Hepatic stellate cell (primary cell): Measurements from ENCODE around the gene PRKCQ.
A peak's percentile ranks its signal among the peaks of the same experiment; 100 is the strongest.

Experiments used
- DNase-seq: peaks from one replicate; pipeline ENCODE4 v3.0.0; 2011; ENCODE audit warnings: low spot score

Gene PRKCQ

GRCh38 chr10:6405713-6406112, 174.4 kb downstream of the PRKCQ start:
- no peak for DNase-seq

GRCh38 chr10:6404127-6405072, 175.7 kb downstream of the PRKCQ start:
- no peak for DNase-seq

GRCh38 chr10:6402960-6403359, 177.1 kb downstream of the PRKCQ start:
- DNase-seq: no peak

GRCh38 chr10:6402349-6402709, 177.7 kb downstream of the PRKCQ start:
- no peak for DNase-seq

GRCh38 chr10:6401558-6402348, 178.3 kb downstream of the PRKCQ start:
- peak; percentile 89 for DNase-seq

GRCh38 chr10:6400821-6401465, 179.1 kb downstream of the PRKCQ start:
- no peak for DNase-seq

- DNase-seq: no peak
These were observed 179.7 kb downstream of the PRKCQ start for GRCh38 chr10:6400331-6400730.

GRCh38 chr10:6399879-6400278, 180.2 kb downstream of the PRKCQ start:
- DNase-seq: no peak

- DNase-seq: no peak
These were observed 180.8 kb downstream of the PRKCQ start for GRCh38 chr10:6399231-6399741.

GRCh38 chr10:6398399-6398798, 181.7 kb downstream of the PRKCQ start:
- no peak for DNase-seq

- no peak for DNase-seq
These were observed 183.4 kb downstream of the PRKCQ start for GRCh38 chr10:6396652-6397051.

- DNase-seq: no peak
These were observed 183.8 kb downstream of the PRKCQ start for GRCh38 chr10:6396226-6396625.

- DNase-seq: no peak
These were observed 184.5 kb downstream of the PRKCQ start for GRCh38 chr10:6395606-6396005.

GRCh38 chr10:6394084-6394483, 186.0 kb downstream of the PRKCQ start:
- DNase-seq: no peak

- no peak for DNase-seq
These were observed 186.9 kb downstream of the PRKCQ start for GRCh38 chr10:6393168-6393567.

GRCh38 chr10:6390213-6390845, 189.7 kb downstream of the PRKCQ start:
- no peak for DNase-seq

- DNase-seq: no peak
These were observed 191.7 kb downstream of the PRKCQ start for GRCh38 chr10:6388261-6388893.

- DNase-seq: no peak
These were observed 193.1 kb downstream of the PRKCQ start for GRCh38 chr10:6386960-6387359.

GRCh38 chr10:6386346-6386745, 193.7 kb downstream of the PRKCQ start:
- no peak for DNase-seq

- no peak for DNase-seq
These were observed 194.4 kb downstream of the PRKCQ start for GRCh38 chr10:6385665-6386064.

GRCh38 chr10:6384847-6385246, 195.2 kb downstream of the PRKCQ start:
- DNase-seq: no peak
